ENCODE results near the gene LDHAL6B.

Gene LDHAL6B

GRCh38 chr15:59255680-59256336, 49.2 kb downstream of the LDHAL6B start:
- no peak for DNase-seq

- DNase-seq: no peak
These were observed 49.8 kb downstream of the LDHAL6B start for GRCh38 chr15:59256482-59256881.

- no peak for DNase-seq
These were observed 50.5 kb downstream of the LDHAL6B start for GRCh38 chr15:59257140-59257539.
